ENCODE results near the gene PCBP3.

The PCBP3 gene

DNA sequence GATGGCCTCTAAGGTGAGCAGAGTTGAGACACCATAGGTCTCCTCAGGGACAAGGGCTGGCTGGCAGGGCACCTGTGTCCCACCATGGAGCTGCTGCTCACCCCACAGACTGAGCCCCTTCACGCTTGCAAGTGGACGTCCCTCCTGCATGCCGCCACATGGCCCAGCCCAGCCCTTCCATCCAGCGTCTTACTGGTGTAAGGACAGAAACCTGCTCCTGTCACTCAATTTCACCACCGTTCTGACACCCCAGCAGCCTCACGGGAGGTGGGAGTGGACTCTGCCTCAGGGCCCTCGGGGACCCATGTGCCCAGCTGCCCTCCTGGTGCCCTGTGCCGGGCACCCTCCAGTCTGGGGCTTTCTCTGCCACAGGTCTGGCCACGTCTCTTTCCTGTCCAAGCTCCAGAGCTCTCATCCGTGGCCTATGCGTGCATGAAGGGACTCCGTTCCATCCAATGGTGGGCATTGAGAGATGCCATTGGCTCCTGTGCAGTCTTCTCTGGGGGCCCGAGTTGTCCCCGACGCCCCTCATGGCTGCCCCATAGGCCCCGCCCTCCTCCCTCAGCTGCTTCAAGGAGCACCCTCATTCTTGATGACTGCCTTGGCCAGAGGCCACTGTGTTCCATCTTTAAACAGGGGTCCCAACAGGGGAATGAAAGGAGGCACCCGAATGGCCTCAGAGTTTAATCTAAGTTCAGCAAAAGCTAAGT, 295.4 kb downstream of the PCBP3 start:
- DNase-seq (ENCODE audit: low read depth in 2 of 3, low spot score in 2 of 3) = no peak

DNA sequence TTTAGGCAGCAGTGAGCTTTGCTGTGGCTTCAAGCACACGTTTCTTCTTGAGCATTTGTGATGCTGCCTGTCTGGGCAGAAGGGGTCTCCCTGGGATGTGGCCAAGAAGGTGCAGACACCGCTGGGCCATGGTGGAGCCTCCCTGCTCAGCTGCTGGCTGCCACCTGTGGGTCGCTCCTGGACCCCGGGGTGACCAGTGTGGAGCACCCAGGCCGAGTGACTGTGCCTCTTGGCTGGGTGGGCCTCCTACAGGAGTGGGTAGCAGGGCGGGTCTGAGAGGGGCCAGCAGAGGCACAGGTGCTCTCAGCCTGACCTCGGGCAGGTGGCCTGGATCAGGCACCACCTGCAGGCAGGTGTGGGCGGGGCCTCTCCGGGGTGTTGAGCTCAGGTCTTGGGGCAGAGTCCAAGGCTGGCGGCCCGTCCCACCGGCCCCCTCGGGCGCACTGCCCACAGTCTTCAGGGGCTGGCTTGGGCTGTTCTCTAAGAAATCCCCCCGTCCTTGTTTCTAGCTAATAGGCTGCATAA, 296.1 kb downstream of the PCBP3 start:
- no peak for DNase-seq (ENCODE audit: low read depth in 2 of 3, low spot score in 2 of 3)

DNA sequence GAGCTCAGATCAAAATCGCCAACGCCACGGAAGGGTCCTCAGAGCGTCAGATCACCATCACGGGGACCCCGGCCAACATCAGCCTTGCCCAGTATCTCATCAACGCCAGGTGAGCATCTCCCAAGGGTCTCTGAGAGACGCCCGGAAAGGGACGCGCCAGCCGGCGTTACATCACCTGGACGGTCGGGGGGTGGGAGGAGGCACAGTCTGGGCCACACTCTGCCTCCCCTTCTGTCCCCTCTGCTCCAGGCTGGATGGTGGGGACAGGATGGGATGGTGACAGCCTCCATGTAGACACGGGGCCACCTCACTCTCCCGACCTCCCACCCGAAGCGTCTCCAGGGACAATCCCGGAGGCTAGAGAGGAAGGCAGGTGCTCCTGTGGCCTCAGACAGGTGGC, 296.6 kb downstream of the PCBP3 start:
- DNase-seq (ENCODE audit: low read depth in 2 of 3, low spot score in 2 of 3) = no peak

DNA sequence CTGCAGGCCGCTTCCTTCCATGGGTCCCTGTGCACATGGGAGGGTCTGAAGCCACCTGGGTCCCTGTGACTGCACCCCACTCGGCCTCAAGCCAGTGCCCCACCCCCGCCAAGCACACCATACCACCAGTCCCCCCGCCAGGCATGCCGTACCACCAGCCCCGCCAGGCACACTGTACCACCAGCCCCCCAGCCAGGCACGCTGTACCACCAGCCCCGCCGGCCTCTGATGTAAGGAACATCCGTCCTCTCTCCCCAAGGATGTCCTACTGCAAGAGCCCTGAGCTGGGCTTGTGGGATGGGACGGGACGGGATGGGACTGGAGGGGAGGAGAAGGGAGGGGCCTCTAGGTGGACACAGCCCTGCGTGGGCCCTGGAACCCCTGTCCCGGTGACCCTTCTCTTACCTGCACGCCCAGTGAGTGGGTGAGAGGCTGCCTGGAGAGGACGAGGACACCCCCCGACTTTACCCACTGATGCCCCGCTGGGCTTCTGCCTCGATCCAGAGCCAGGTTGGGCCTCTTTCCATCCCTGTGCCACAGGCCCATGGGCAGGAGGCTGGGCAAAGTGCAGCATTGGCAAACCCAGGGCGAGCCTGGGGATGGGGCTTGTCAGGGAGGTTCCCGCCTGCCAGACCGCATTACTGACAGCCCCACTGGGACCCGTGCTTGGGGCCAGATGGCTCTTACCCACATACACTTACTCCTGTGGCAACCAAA, 297.3 kb downstream of the PCBP3 start:
- DNase-seq (ENCODE audit: low read depth in 2 of 3, low spot score in 2 of 3) = no peak

DNA sequence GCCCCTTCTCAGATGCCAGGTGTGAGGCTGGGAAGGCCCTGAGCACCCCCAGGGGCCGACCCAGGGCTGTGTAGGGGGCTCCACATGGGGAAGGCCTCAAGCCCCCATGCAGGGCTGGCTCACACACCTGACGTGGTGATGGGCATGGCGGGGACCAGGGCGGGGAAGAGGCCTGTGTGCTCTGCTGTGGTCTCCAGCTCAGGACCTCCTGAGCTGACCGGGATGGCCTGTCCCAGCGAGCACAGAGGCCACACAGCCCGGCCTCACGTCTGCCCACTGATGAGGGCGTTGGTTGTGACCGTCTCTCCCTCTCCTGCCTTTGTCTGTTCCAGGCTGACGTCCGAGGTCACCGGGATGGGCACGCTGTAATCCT, 297.8 kb downstream of the PCBP3 start:
- DNase-seq (ENCODE audit: low read depth in 2 of 3, low spot score in 2 of 3) = no peak

DNA sequence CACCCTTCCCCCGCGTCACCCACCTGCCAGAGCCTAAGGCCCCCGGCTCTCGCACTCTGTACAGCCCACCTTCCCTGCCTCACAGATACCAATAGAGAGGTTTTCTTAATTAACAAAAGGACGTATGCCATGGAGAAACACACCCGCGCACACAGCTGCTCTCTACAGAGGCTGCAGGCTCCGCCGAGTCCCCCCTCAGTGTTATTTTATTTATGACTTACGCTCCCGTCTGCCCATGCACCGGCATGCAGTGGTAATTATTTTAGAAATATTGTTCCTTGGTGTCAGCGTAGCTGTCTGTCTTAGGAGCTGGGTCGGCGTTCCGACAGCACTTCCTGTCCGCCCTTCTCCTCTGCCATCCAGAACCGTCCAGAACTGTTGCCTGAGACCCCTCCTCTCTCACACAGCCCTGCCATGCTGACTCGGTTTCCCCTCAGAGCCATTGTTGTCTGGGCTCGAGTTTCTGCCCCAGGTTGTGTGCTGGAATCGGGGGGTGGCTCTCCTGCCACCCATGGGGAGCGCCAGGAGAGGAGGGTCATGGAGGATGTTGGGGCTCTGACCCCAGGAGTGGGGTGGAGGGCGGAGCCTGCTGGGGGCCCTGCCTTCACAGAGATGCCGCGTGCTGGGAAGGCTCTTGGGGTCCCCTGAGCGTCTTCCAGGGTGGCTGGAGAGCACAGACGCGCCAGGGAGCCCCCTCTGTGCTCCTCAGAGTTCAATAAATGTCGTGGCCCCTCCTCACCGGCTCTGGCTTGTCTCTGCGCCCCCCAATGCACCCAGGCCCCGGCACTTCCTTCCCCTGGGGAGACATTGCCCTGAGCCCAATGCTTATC, 298.4 kb downstream of the PCBP3 start:
- DNase-seq (ENCODE audit: low read depth in 2 of 3, low spot score in 2 of 3) = no peak

DNA sequence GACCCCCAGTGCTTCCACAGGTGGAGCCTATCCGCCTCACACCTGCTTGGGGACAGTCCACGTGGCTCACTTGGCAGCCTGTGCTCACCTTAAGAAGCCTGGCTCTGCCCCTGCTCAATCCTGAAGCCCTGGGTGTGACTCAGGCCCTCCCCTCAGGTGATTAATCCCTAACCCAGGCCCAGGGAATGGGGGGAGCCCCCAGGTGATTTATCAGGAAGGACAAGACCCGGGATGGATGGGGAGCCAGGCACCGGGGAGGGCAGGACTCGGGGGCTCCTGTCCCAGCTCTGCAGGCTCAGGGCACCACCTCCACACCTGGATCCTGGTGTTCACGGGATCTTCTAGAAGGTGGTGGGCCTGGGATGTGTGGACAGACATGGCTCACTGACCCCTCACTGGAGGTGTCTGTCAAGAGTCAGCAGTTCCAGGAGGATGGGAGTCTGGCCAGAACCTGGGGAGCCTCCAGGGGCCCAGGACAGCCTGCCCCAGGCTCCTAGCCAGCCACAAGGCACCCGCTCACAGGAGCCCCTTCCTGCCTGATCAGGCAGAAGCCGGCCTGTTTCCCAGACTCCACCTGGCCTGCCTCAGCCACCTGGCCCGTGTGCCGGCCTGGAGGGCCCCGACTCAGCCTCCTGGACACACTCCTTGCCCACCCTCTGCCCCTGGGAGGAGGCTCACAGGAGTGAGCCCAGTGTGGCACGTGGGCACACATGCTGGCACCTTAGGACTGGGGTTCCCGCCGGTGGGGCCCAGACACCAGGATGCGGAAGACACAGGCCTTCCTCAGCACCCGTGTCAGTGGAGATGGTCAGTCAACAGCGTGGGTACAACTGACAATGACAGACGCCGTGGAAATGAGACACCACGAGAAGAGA, 299.5 kb downstream of the PCBP3 start:
- no peak for DNase-seq (ENCODE audit: low read depth in 2 of 3, low spot score in 2 of 3)

DNA sequence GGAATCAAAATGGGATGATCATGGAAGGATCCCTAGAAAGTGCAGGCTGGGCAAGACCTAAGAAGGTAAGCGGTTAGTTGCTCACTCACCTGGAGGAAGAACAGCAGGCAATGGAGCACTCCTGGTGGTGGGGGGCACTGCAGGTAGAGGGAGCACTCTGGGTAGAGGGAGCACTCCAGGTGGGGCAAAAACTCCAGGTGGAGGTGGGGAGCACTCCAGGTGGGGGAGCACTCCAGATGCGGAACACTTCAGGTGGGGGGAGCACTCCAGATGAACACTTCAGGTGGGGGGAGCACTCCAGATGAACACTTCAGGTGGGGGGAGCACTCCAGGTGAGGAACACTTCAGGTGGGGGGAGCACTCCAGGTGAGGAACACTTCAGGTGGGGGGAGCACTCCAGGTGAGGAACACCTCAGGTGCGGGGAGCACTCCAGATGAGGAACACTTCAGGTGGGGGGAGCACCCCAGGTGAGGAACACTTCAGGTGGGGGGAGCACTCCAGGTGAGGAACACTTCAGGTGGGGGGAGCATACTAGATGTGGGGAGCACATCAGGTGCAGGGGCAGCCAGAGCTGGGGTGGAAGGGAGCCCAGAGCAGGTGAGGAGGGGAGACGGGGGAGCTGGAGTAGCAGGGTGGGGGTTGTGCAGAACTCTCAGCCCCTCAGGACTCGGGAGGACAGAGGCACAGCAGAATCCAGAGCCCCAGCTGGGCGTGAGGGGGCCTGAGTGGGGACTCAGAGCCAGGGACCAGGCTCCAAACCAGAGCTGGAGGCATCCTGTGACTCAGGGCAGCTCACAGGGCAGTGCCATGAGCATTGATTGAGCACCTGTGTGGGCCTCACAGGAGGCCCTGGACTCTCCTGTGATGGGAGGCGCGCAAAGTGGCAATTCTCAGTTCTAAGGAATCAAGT, 300.4 kb downstream of the PCBP3 start:
- DNase-seq (ENCODE audit: low read depth in 2 of 3, low spot score in 2 of 3) = no peak

DNA sequence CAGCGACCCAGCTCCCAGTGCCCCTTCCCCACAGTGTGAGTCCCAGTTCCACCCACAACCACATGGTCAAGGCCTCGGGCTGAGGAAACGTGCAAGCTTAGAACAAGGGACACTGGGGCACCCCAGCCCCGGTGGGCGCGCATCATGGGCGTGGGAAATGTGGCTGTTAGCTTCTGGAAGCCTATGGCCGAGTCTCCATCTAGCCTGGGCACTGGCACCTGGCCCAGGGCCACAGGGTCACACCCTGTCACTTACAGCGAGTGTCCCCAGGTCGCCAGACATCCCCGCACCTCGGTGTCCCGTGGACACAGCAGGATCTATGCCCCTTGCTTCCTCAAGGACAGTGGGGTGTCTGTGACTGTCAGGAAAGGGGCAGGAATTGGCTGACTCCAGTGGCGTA, 301.1 kb downstream of the PCBP3 start:
- no peak for DNase-seq (ENCODE audit: low read depth in 2 of 3, low spot score in 2 of 3)

DNA sequence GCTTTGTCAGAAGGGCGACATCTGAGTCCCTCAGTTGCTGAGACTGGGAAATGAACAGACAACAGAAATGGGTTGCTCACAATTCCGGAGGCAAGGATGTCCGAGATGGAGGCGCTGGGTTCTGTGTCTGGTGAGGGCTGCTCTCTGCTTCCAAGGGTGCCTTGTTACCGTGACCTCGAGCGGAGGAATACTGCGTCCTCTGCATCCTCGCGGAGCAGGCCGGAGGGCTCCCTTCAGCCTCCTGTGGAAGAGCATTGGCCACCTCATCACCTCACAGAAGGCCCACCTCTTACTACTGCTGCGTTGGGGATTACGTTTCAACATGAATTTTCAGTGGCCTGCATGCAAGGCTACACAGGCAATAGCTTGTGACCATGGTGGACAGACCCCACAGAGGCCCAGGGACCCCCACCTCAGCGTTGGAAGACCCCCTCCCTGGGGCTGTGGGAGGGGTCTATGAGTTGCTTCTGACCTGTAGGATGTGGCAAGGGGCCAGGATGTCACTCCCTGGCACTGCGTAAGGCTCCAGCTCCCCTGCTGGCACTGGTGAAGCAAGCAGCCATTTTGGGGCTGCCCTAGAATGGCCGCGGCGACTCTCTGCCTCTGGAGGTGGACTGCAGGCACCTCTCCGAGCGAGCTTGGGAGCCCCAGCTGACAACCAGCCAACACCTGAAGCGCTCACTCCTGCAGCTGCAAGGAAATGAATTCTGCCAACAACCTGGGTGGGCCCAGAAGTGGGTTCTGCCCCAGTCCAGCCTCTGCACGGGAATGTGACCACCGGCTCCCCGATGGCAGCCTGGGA, 301.7 kb downstream of the PCBP3 start:
- DNase-seq (ENCODE audit: low read depth in 2 of 3, low spot score in 2 of 3) = no peak

DNA sequence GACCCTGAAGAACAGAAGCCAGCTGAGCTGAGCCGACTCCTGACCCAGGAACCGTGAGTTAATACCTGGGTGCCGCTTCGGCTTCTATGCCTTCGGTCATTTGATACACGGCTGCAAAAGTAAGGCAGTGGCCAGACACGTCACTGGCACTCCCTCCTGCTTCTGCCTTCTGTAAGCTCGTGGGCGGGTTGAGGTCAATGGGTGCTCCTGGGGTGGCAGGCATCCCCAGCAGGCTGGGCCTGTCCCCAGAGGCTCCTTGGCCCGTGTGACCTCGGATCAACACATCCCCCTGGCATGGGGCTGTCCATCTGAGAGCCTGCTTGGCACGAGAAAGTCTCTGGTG, 302.3 kb downstream of the PCBP3 start:
- DNase-seq (ENCODE audit: low read depth in 2 of 3, low spot score in 2 of 3) = no peak

DNA sequence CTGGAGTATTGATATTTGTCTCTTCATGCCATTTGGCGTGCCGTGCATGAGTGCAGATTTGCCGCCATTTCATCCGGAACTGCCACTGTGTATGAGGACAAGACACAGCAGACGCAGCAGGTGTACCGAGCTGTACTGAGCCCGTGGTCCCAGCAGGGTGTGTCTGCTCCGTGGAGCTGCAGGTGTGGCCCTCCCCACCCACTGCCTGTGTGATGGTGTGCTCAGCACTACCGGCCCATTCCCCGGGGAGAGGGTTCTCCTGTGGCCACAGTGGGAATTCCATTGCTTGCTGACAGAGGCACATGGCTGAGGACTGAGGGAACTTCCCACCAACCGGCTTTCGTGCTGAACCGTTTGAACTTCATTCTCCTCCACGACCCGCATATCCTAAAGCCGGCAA, 303.8 kb downstream of the PCBP3 start:
- DNase-seq (ENCODE audit: low read depth in 2 of 3, low spot score in 2 of 3) = no peak

DNA sequence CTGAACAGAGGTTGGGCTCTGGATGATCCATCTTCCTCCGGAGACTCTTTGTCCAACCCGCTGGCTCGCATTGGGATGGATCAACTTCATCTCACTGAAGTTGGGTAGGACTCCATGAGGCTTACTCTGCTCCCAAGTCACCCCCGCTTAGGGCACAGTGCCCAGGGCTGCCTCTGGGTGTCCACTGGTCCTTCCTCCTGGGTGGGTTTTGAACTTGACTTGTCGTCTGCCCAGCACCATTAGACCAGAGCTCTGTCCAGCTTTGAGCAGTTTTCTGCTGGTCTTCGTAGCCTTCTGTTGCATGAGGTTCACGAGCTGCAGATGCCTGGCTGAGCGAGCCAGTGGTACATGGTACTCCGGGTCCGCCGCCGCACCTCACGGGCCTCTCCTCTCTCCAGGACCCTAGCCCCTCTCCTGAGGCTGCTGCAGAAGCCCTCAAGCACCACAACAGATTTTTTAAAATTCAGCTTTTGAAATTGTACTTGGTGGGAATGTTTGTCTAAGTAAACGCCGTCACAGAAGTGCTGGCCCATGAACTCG, 304.3 kb downstream of the PCBP3 start:
- no peak for DNase-seq (ENCODE audit: low read depth in 2 of 3, low spot score in 2 of 3)

DNA sequence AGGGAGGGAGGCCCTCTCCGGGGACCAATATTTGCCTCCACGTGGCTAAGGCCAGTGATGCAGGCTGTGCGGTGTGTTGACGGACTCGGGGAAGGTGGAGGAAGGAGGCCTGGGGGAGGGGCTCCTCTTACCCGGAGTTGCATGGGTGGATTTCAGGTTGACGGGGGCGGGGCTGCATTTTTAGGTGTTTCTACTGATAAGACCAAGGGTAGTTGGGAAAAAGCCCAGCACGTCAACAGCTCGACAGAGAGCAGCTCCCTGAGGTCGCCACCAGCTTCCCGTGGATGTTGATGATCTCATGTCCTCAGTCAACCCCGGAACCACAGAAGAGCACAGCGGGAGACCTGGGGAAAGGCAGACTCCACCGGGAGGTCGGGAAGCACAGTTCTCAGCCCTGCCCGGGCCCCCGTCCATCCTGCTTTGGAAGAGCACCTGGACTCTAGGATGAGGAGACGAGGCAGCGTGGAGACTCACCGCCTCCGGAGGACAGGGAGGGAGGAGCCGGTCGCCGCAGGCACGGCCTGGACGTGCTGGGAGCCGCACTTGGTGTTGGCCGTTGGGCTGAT, 305.1 kb downstream of the PCBP3 start:
- DNase-seq (ENCODE audit: low read depth in 2 of 3, low spot score in 2 of 3) = no peak

DNA sequence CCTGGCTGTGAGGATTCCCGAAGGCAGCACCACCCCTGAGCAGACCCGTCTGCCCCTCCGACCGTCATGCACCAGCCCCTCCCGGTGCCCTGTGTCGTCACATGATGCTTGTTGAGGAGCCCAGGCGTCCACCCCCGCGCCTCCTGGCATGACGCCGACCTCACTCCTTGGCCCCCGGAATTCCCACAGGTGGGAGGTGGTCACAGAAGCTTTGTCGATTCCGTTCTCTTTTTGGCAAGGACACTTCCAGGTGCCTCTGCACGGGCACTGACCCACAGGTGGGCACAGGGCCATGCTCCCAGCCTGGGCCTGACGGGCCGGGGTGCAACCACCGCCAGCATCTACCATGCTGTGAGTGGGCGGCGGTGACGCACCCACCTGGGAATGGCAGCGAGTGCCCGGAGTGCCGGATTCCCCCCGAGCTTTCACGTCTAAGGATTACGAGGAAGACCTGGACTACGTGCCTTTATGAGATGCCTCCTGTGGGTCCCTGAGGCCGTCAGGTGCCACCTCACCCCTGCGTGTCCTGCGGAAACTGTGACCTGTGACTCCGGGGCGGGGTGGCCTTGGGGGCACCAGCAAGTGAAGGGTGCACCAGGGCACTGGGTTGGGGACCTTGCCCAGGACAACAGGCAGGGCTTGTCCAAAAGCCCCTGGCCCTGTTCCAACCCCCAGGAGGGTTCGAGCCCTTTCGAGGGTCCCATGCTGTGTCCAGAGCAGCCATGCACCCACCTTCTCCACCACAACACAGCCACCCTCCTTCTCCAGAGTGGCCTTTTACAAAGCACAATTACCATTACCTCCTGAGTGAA, 306.6 kb downstream of the PCBP3 start:
- DNase-seq (ENCODE audit: low read depth in 2 of 3, low spot score in 2 of 3) = no peak

DNA sequence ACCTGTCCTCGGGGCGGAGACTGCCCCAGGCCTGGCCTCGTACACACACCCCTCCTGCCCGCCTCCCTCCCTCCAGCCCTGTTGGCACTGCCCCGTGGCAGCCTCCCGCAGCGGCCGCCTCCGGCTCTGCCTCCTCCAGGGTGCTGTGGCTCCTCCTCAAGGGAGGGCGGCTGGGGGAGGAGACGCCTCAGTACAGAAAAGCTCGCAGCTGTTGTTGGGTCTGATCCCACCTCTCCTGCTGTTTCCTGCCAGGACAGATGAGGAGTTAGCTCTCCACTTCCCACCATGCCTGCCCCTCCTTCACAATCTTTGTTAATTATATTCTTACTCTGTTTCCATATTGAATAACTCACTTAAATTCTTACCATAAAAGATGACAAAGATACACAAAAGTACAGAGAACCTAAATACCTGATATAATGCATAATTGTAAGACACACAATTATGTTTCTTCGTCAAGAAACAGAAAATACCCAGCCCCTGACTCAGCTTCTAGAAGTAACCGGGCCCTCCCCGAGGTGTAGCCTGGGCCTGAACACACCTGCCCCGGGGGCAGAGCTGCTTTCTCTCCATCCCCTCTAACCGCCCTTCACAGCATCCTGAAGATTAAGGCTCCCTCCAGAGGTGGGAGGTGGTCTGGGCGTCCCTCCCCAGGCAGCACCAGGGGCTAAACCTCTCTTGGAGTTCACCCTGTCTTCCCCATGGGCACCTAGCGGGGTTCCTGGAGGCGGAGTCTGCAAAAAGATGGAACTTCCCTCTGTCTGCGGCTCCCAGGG, 307.4 kb downstream of the PCBP3 start:
- no peak for DNase-seq (ENCODE audit: low read depth in 2 of 3, low spot score in 2 of 3)

DNA sequence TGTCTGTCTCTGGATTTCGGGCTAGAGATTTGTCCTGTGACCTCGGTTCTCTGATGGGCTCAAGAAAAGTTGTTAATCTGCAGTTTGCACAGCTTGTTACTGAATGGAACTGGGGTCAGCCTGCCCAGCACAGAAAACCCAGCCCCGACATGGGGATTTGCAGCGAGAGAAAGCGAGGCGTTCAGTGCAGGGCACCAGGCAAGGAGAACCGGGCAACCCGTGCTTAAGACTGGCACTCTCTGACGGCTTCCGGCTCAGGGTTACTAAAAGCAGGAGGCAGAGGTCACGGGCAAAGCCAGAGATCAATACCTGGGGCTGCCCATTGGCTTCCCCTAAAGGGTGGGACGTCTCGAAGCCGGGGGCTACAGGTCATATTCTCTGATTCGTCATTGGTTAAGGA, 308.2 kb downstream of the PCBP3 start:
- no peak for DNase-seq (ENCODE audit: low read depth in 2 of 3, low spot score in 2 of 3)

Data from activated CD8-positive, alpha-beta memory T cell treated with anti-CD3 and anti-CD28 coated beads for 48 hours (primary cell).